ENCODE measurements around the gene ANKRD31. TPM values are rescaled to one million over a fixed set of nuclear protein-coding genes. Genes with fewer than 3 reads are reported as not detected.

Gene ANKRD31
- polyA plus RNA-seq, 2 of the 4 experiments (the other 2 are of a cell fraction): 0.15 to 0.49 TPM

DNA sequence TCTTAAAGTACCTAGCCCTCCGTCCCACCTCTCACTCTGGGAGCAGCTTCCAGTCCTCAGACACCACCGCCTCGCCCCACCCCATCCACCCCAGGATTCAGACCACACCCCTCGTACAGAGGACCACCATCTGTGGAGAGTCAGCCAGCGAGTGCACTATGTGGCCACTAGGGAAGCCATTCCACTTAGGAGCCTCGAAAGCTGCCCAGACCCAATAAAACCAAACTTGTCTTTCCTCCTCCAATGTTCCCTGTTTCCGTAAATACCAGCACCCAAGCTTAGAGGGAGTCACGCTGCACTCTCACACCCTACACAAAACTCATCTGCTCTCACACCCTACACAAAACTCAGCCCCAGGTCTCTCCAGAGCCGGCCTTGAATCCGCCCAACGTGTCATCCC, 186.3 kb downstream of the ANKRD31 start:
- Histone ChIP-seq H3K4me1 (peaks cover 16% of the 10 kb centered on the region; the same call in 2 of the 3 replicates), H3K9me3 (no peaks in the 10 kb centered on the region), H3K27ac (no peak overlapping the region), H3K4me3 (no peak overlapping the region), H3K4me2 (peak overlapping the region; percentile 25; the same call in 1 of the 3 replicates)
- 85% methylated on average over 11 of the region's 11 CpGs for WGBS (ENCODE audit: missing lambda C conversion rate)
- DNase-seq (ENCODE audit: low read depth in 1 of 2, low spot score in 1 of 2): peak; percentile 47 to 58
- peak; percentile 26 to 70; a peak in 4 of 6 replicates for ATAC-seq
- CTCF ChIA-PET: interaction anchor here (0.5 to 2.5 kb wide), 38 partner anchors 9 to 1284 kb away, joined by 3 to 20 read pairs (median 4); partner anchors contain the start of gene HMGCR
- TF ChIP-seq, protein P1, sequence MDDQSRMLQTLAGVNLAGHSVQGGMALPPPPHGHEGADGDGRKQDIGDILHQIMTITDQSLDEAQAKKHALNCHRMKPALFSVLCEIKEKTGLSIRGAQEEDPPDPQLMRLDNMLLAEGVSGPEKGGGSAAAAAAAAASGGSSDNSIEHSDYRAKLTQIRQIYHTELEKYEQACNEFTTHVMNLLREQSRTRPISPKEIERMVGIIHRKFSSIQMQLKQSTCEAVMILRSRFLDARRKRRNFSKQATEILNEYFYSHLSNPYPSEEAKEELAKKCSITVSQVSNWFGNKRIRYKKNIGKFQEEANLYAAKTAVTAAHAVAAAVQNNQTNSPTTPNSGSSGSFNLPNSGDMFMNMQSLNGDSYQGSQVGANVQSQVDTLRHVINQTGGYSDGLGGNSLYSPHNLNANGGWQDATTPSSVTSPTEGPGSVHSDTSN (IDR thresholded peaks at IDR 0.05): no peak
- TF ChIP-seq KDM5A (IDR thresholded peaks at IDR 0.05) (no peak), NR3C1 (IDR thresholded peaks at IDR 0.05) (no peak), RNF2 (IDR thresholded peaks at IDR 0.05; ENCODE audit: borderline replicate concordance, low read depth) (no peak), HEYL (CRISPR knock-in tag; IDR thresholded peaks at IDR 0.05) (no peak), EHF (CRISPR knock-in tag; IDR thresholded peaks at IDR 0.05) (no peak), CBX2 (IDR thresholded peaks at IDR 0.05; ENCODE audit: borderline replicate concordance, low read depth) (no peak), CBX8 (IDR thresholded peaks at IDR 0.05) (no peak), ZNF302 (CRISPR knock-in tag; IDR thresholded peaks at IDR 0.05) (no peak), FOXS1 (CRISPR knock-in tag; IDR thresholded peaks at IDR 0.05) (no peak), JUN (IDR thresholded peaks at IDR 0.05) (no peak)
- TF ChIP-seq, protein P2, sequence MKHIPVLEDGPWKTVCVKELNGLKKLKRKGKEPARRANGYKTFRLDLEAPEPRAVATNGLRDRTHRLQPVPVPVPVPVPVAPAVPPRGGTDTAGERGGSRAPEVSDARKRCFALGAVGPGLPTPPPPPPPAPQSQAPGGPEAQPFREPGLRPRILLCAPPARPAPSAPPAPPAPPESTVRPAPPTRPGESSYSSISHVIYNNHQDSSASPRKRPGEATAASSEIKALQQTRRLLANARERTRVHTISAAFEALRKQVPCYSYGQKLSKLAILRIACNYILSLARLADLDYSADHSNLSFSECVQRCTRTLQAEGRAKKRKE (CRISPR knock-in tag; IDR thresholded peaks at IDR 0.05; ENCODE audit: low read depth): no peak
- TF ChIP-seq, protein P3, sequence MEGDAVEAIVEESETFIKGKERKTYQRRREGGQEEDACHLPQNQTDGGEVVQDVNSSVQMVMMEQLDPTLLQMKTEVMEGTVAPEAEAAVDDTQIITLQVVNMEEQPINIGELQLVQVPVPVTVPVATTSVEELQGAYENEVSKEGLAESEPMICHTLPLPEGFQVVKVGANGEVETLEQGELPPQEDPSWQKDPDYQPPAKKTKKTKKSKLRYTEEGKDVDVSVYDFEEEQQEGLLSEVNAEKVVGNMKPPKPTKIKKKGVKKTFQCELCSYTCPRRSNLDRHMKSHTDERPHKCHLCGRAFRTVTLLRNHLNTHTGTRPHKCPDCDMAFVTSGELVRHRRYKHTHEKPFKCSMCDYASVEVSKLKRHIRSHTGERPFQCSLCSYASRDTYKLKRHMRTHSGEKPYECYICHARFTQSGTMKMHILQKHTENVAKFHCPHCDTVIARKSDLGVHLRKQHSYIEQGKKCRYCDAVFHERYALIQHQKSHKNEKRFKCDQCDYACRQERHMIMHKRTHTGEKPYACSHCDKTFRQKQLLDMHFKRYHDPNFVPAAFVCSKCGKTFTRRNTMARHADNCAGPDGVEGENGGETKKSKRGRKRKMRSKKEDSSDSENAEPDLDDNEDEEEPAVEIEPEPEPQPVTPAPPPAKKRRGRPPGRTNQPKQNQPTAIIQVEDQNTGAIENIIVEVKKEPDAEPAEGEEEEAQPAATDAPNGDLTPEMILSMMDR (IDR thresholded peaks at IDR 0.05): no peak
- POLR2A ChIA-PET: no interaction called here
- FAIRE-seq: no peak

DNA sequence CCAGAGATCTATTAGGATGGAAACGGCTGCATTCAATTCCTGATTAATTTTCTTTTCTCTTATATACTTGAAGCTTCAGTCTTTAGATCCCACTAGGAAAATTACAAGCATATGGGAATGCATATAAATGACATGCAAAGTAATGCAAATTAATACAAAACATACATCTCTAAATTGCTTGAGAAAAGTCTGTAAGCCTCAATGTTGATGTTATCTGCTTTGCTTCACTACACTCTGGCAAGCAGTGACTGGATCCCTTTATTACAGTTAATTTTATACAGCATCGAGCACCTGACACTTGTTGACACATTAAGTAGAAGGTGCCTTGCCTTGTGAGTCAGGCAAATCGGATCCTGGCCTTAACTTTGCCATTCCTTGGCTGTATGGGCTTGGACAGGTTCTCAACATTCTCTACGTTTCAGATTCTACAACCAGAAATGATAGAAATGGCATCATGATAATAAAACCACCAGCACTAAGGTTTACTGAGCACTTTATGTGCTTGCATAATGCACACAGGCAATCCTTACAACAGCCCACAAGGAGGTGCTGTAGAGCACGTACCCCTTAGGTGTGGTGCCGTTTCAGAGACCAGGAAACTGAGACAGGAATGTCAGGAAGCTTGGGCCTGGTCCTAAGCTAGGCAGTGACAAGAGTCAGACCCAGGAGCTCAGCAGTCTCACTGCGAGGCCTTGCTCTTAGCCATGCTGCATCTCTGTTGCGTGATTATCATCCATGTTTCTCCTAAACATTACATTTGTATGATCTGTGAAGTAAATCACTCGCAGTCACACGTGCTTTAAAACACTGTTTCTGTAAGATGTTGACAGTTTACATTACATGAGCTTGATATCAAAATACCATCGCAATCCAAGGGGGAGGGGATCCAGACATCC, 187.0 kb downstream of the ANKRD31 start:
- DNase-seq (ENCODE audit: low read depth in 1 of 2, low spot score in 1 of 2) (peak; percentile 53 to 83), FAIRE-seq (peak; percentile 92), ATAC-seq (peak; percentile 35 to 57; a peak in 4 of 6 replicates)
- Histone ChIP-seq H3K4me1 (peaks cover 16% of the 10 kb centered on the region; the same call in 2 of the 3 replicates), H3K27ac (0 out of 6 replicates have a peak overlapping the region, but pooled peaks of 1 of the 2 experiments have one; percentile 30), H3K9me3 (no peaks in the 10 kb centered on the region), H3K4me3 (no peak overlapping the region), H3K4me2 (peak overlapping the region; percentile 25; the same call in 1 of the 3 replicates)
- 42% methylated on average over 11 of the region's 11 CpGs for WGBS (ENCODE audit: missing lambda C conversion rate)
- CTCF ChIA-PET: interaction anchor here (0.6 to 2.5 kb wide), 40 partner anchors 8 to 1285 kb away, joined by 3 to 20 read pairs (median 4); partner anchors contain the start of genes ANKRD31 and HMGCR
- TF ChIP-seq HOXB13 (CRISPR knock-in tag; IDR thresholded peaks at IDR 0.05; ENCODE audit: low read depth) (no peak), CEBPB (IDR thresholded peaks at IDR 0.05) (peak; percentile 31 to 83; a peak in 3 of 4 replicates), TP53 (CRISPR knock-in tag; IDR thresholded peaks at IDR 0.05) (no peak), RAD21 (conservative IDR thresholded peaks at IDR 0.05 in 1 of 2, IDR thresholded peaks at IDR 0.05 in 1 of 2) (peak; percentile 67 to 72), KDM1A (IDR thresholded peaks at IDR 0.05; ENCODE audit: low read depth) (0 out of 2 replicates have a peak, but pooled peaks have one; percentile 15), SMC3 (IDR thresholded peaks at IDR 0.05) (peak; percentile 82), RFX5 (IDR thresholded peaks at IDR 0.05) (0 out of 2 replicates have a peak, but pooled peaks have one; percentile 31), CHD4 (IDR thresholded peaks at IDR 0.05; ENCODE audit: borderline replicate concordance) (0 out of 2 replicates have a peak, but pooled peaks have one; percentile 70)
- TF ChIP-seq, protein P4, sequence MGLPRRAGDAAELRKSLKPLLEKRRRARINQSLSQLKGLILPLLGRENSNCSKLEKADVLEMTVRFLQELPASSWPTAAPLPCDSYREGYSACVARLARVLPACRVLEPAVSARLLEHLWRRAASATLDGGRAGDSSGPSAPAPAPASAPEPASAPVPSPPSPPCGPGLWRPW (IDR thresholded peaks at IDR 0.05): no peak
- TF ChIP-seq, protein P3 (IDR thresholded peaks at IDR 0.05): peak; percentile 84
- POLR2A ChIA-PET: no interaction called here
